ENCODE results near the gene DECR2. TPM values are rescaled to one million over a fixed set of nuclear protein-coding genes. Genes with fewer than 3 reads are reported as not detected.

DECR2 gene
- total RNA-seq, 4 donors from 2014 or later, result 32.2 to 154 (median 105) TPM

GRCh38 chr16:378821-379182, 22.9 kb upstream of the DECR2 start:
- no peak for TF ChIP-seq POLR2A (IDR thresholded peaks at IDR 0.05)
- TF ChIP-seq CTCF (IDR thresholded peaks at IDR 0.05), result no peak
- Histone ChIP-seq H3K27me3 (no peaks in the 10 kb centered on the region), H3K4me1 (peaks cover 0 to 33% (median 4%) of the 10 kb centered on the region in 4 donors), H3K4me3 (no peak overlapping the region), H3K27ac (no peak overlapping the region), H3K9me3 (no peaks in the 10 kb centered on the region), H3K36me3 (peaks cover 0 to 36% (median 0%) of the 10 kb centered on the region in 3 donors)
- no peak for DNase-seq

- Histone ChIP-seq H3K9me3 (no peaks in the 10 kb centered on the region), H3K27me3 (no peaks in the 10 kb centered on the region), H3K4me3 (peak overlapping the region in 1 of 4 donors; percentile 99), H3K4me1 (peaks cover 0 to 37% (median 7%) of the 10 kb centered on the region in 4 donors), H3K36me3 (peaks cover 0 to 30% (median 0%) of the 10 kb centered on the region in 3 donors), H3K27ac (peak overlapping the region in 3 of 4 donors; percentile 18 to 51 (median 47))
- TF ChIP-seq CTCF (IDR thresholded peaks at IDR 0.05), result no peak
- no peak for TF ChIP-seq POLR2A (IDR thresholded peaks at IDR 0.05)
- peak in 2 of 3 donors; percentile 78 to 82 for DNase-seq
Observed at GRCh38 chr16:379183-379960, 22.3 kb upstream of the DECR2 start.

GRCh38 chr16:379961-380761, 21.5 kb upstream of the DECR2 start:
- no peak for DNase-seq
- H3K36me3 ChIP-seq, result peaks cover 0 to 22% (median 0%) of the 10 kb centered on the region in 3 donors
- peak overlapping the region; percentile 81 to 99 (median 96) for H3K4me3 ChIP-seq
- TF ChIP-seq POLR2A (IDR thresholded peaks at IDR 0.05) (no peak), CTCF (IDR thresholded peaks at IDR 0.05) (no peak)
- H3K27ac ChIP-seq, result peak overlapping the region; percentile 18 to 94 (median 82)
- no peaks in the 10 kb centered on the region for H3K27me3 ChIP-seq
- no peaks in the 10 kb centered on the region for H3K9me3 ChIP-seq
- peaks cover 0 to 37% (median 7%) of the 10 kb centered on the region in 4 donors for H3K4me1 ChIP-seq

- Histone ChIP-seq H3K4me1 (peaks cover 0 to 37% (median 7%) of the 10 kb centered on the region in 4 donors), H3K4me3 (peak overlapping the region; percentile 81 to 99 (median 96)), H3K27me3 (no peaks in the 10 kb centered on the region), H3K36me3 (peaks cover 0 to 18% (median 0%) of the 10 kb centered on the region in 3 donors), H3K27ac (peak overlapping the region; percentile 82 to 94 (median 82)), H3K9me3 (no peaks in the 10 kb centered on the region)
- DNase-seq, result no peak
- no peak for TF ChIP-seq POLR2A (IDR thresholded peaks at IDR 0.05)
- no peak for TF ChIP-seq CTCF (IDR thresholded peaks at IDR 0.05)
Observed at GRCh38 chr16:380762-381011, 21.0 kb upstream of the DECR2 start.

- Histone ChIP-seq H3K9me3 (no peaks in the 10 kb centered on the region), H3K27ac (peak overlapping the region; percentile 82 to 94 (median 82)), H3K4me3 (peak overlapping the region; percentile 81 to 99 (median 96)), H3K36me3 (peaks cover 0 to 13% (median 0%) of the 10 kb centered on the region in 3 donors), H3K27me3 (no peaks in the 10 kb centered on the region), H3K4me1 (peaks cover 0 to 37% (median 7%) of the 10 kb centered on the region in 4 donors)
- no peak for DNase-seq
- no peak for TF ChIP-seq CTCF (IDR thresholded peaks at IDR 0.05)
- TF ChIP-seq POLR2A (IDR thresholded peaks at IDR 0.05), result peak in 1 of 2 donors; percentile 31
Observed at GRCh38 chr16:381012-381788, 20.5 kb upstream of the DECR2 start.

All from Peyer's patch (tissue), 4 donors.